ENCODE measurements around the gene TENM3.

GRCh38 chr4:182488896-182489295, 245.7 kb downstream of the TENM3 start:
- TF ChIP-seq, protein P1, sequence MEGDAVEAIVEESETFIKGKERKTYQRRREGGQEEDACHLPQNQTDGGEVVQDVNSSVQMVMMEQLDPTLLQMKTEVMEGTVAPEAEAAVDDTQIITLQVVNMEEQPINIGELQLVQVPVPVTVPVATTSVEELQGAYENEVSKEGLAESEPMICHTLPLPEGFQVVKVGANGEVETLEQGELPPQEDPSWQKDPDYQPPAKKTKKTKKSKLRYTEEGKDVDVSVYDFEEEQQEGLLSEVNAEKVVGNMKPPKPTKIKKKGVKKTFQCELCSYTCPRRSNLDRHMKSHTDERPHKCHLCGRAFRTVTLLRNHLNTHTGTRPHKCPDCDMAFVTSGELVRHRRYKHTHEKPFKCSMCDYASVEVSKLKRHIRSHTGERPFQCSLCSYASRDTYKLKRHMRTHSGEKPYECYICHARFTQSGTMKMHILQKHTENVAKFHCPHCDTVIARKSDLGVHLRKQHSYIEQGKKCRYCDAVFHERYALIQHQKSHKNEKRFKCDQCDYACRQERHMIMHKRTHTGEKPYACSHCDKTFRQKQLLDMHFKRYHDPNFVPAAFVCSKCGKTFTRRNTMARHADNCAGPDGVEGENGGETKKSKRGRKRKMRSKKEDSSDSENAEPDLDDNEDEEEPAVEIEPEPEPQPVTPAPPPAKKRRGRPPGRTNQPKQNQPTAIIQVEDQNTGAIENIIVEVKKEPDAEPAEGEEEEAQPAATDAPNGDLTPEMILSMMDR (IDR thresholded peaks at IDR 0.05; ENCODE audit: poor library complexity), result no peak
- TF ChIP-seq EZH2 (IDR thresholded peaks at IDR 0.05; ENCODE audit: borderline replicate concordance) (no peak), EZH2phosphoT487 (IDR thresholded peaks at IDR 0.05; ENCODE audit: low read depth, severe bottlenecking, unreplicated experiment) (no peak)

All from hepatocyte (in vitro differentiated cells).